ENCODE measurements around the gene PPP1R36.

PPP1R36 gene

DNA sequence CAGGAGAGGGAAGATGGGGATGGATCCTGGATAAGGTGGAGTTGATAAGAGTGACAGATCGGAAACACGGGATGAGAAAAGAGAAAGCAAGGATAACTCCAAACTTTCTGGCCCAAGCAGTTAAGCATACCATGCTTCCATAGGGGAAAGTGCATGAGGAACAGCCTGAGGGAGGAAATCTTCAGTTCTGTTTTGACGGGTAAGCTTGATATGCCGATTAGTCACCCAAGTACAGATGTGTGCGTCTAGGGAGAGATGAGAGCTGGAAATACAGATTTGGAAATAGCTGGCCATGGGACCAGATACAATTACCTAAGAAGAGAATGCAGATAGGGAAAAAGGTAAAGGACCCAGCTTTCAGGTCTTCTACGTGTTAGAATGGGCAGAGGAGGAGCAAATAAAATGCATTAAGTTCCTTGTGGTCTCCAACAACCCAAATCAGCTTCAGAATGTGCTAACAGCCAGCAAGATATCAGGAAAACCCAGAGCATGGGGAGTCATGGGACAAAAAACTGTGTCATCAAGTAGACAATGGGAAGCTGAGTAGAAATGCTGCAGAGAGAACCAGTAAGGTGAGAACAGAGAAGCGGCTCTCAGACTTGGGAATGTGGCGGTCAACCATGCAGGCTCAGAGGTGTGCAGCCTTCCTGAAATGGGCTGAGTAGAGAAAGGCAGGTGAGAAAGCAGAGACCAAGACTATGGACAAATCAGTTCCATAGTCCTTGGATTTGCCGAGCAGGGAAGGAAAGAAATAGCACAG, 56.3 kb downstream of the PPP1R36 start:
- no peaks in the 10 kb centered on the region for H3K27me3 ChIP-seq (ENCODE audit: control insufficient read depth, insufficient read depth, low read length)
- H3K36me3 ChIP-seq (ENCODE audit: control insufficient read depth, insufficient read depth, low read length), result no peaks in the 10 kb centered on the region
- TF ChIP-seq CTCF (IDR thresholded peaks at IDR 0.05), result no peak
- H3K27ac ChIP-seq, result no peak overlapping the region
- no peak overlapping the region for H3K4me3 ChIP-seq (ENCODE audit: low read depth, low read length)
- H2AFZ ChIP-seq, result no peak overlapping the region
- H3K9me3 ChIP-seq (ENCODE audit: control insufficient read depth, low read length), result no peaks in the 10 kb centered on the region
- no peak overlapping the region for H3K4me2 ChIP-seq (ENCODE audit: low read length)
- no peaks in the 10 kb centered on the region for H3K4me1 ChIP-seq
- no peak overlapping the region for H3K9ac ChIP-seq
- no peaks in the 10 kb centered on the region for H3K79me2 ChIP-seq

DNA sequence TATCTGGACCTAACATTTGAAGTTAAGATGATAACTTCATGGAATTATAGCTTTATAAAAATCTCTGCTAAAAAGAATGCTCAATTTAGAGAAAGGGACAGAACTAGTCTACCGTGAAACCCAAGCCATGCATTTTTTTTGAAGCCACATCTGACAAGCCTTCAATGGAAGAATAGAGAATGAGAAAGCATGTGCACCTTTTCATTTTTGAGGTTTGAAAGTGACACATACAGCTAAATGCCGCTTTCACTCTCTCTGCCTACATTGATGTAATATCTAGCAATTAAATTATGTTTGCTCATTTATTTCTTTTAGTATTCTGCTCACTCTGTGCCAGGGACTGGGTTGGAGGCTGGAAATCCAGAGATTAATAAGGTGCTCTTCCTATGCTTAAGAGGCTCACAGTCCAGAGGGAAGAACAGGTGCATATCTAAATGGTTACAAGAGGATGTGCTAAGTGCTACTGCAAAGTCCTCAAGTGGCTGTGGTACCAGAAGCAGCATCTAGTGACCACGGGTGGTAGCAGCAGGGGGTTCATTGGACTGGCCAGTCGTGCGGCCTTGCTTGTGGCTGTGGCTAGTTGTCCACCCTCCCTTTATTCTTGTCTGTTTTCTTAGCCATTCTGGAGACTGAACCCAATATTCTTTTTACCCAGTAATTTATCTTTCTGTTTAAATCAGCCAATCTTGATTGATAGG, 60.4 kb downstream of the PPP1R36 start:
- no peak for TF ChIP-seq CTCF (IDR thresholded peaks at IDR 0.05)
- no peak overlapping the region for H3K27ac ChIP-seq
- no peak overlapping the region for H3K9ac ChIP-seq

DNA sequence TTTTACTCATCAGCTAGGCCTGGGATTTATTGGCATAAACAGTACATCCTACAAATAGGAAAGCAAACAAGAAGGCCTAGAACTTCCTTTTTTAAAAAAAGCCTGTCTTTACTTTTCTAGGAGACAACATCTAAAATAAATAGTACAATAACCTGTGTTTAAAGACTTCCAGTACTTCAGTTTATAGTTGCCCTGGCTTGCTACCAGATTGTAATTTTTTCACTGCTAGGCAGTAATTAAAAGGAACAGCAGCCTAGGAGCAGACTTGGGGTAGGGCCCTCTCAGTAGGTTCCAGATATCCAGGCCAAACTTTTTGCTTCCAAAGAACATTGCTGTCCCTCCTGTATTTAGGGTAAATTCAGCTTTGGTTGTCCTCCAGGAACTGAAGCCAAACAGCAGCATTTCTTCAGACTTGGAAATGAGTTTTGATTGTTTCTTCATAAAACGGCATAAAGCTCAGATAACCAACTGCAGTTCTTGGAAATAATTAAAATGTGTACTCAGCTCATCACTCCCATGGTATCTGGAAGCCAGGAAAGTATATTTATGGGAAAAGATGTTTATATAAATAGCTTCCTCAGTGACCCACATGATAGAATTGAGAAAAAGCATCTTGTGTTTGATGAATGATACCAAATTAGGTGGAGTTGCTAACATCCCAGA, 61.7 kb downstream of the PPP1R36 start:
- Histone ChIP-seq H3K4me2 (ENCODE audit: low read length) (no peak overlapping the region), H3K9me3 (ENCODE audit: control insufficient read depth, low read length) (no peaks in the 10 kb centered on the region), H3K4me3 (ENCODE audit: low read depth, low read length) (no peak overlapping the region), H3K79me2 (no peaks in the 10 kb centered on the region), H3K36me3 (ENCODE audit: control insufficient read depth, insufficient read depth, low read length) (no peaks in the 10 kb centered on the region), H3K9ac (no peak overlapping the region), H3K27me3 (ENCODE audit: control insufficient read depth, insufficient read depth, low read length) (no peaks in the 10 kb centered on the region), H3K4me1 (no peaks in the 10 kb centered on the region), H2AFZ (no peak overlapping the region), H3K27ac (no peak overlapping the region)
- TF ChIP-seq CTCF (IDR thresholded peaks at IDR 0.05), result no peak

More for the DNA sequence above, 60.4 kb downstream of the PPP1R36 start:
- H3K79me2 ChIP-seq, result no peaks in the 10 kb centered on the region
- no peaks in the 10 kb centered on the region for H3K36me3 ChIP-seq (ENCODE audit: control insufficient read depth, insufficient read depth, low read length)
- H3K9me3 ChIP-seq (ENCODE audit: control insufficient read depth, low read length), result no peaks in the 10 kb centered on the region
- H3K4me3 ChIP-seq (ENCODE audit: low read depth, low read length), result no peak overlapping the region
- no peaks in the 10 kb centered on the region for H3K27me3 ChIP-seq (ENCODE audit: control insufficient read depth, insufficient read depth, low read length)
- H3K4me2 ChIP-seq (ENCODE audit: low read length), result no peak overlapping the region
- no peak overlapping the region for H2AFZ ChIP-seq
- H3K4me1 ChIP-seq, result no peaks in the 10 kb centered on the region

- no peak overlapping the region for H3K4me3 ChIP-seq (ENCODE audit: low read depth, low read length)
- no peaks in the 10 kb centered on the region for H3K79me2 ChIP-seq
- H3K4me2 ChIP-seq (ENCODE audit: low read length), result no peak overlapping the region
- H3K4me1 ChIP-seq, result no peaks in the 10 kb centered on the region
- H3K9ac ChIP-seq, result no peak overlapping the region
- no peaks in the 10 kb centered on the region for H3K36me3 ChIP-seq (ENCODE audit: control insufficient read depth, insufficient read depth, low read length)
- no peaks in the 10 kb centered on the region for H3K9me3 ChIP-seq (ENCODE audit: control insufficient read depth, low read length)
- H2AFZ ChIP-seq, result no peak overlapping the region
- H3K27ac ChIP-seq, result no peak overlapping the region
- H3K27me3 ChIP-seq (ENCODE audit: control insufficient read depth, insufficient read depth, low read length), result no peaks in the 10 kb centered on the region
- no peak for TF ChIP-seq CTCF (IDR thresholded peaks at IDR 0.05)
Measured at GRCh38 chr14:64612021-64612380, 62.2 kb downstream of the PPP1R36 start.

Measured in parathyroid adenoma (tissue), 2 donors.